Measurements from ENCODE around the gene CMPK1.
"Not testable (repeated sequence)": the region's sequence is repeated elsewhere in the genome, so short reads cannot be mapped to it uniquely, and the experiment has no call there.

CMPK1 gene

GRCh38 chr1:47330212-47330611 is 3.4 kb upstream of the CMPK1 start:
- no peak for TF ChIP-seq ZNF274 (IDR thresholded peaks at IDR 0.05; ENCODE audit: low read depth, low read length)
- no peak overlapping the region for H3K4me3 ChIP-seq (ENCODE audit: low read length)

- H3K4me3 ChIP-seq (ENCODE audit: low read length) = no peak overlapping the region
- no peak for TF ChIP-seq ZNF274 (IDR thresholded peaks at IDR 0.05; ENCODE audit: low read depth, low read length)
Measured at GRCh38 chr1:47331875-47332274, 1.7 kb upstream of the CMPK1 start.

GRCh38 chr1:47332779-47333577 is 612 bp upstream of the CMPK1 start:
- H3K4me3 ChIP-seq (ENCODE audit: low read length) = peak overlapping the region; percentile 92
- no peak for TF ChIP-seq ZNF274 (IDR thresholded peaks at IDR 0.05; ENCODE audit: low read depth, low read length)

- H3K4me3 ChIP-seq (ENCODE audit: low read length) = peak overlapping the region; percentile 92
- no peak for TF ChIP-seq ZNF274 (IDR thresholded peaks at IDR 0.05; ENCODE audit: low read depth, low read length)
Measured at GRCh38 chr1:47333922-47334764, 553 bp downstream of the CMPK1 start.

GRCh38 chr1:47334765-47335435 is 1.3 kb downstream of the CMPK1 start:
- TF ChIP-seq ZNF274 (IDR thresholded peaks at IDR 0.05; ENCODE audit: low read depth, low read length) = no peak
- H3K4me3 ChIP-seq (ENCODE audit: low read length) = peak overlapping the region; percentile 92

GRCh38 chr1:47337350-47337749 is 3.8 kb downstream of the CMPK1 start:
- no peak overlapping the region for H3K4me3 ChIP-seq (ENCODE audit: low read length)
- no peak for TF ChIP-seq ZNF274 (IDR thresholded peaks at IDR 0.05; ENCODE audit: low read depth, low read length)

GRCh38 chr1:47338249-47339077 is 4.9 kb downstream of the CMPK1 start:
- no peak for TF ChIP-seq ZNF274 (IDR thresholded peaks at IDR 0.05; ENCODE audit: low read depth, low read length)
- no peak overlapping the region for H3K4me3 ChIP-seq (ENCODE audit: low read length)

GRCh38 chr1:47340227-47340626 is 6.6 kb downstream of the CMPK1 start:
- no peak overlapping the region for H3K4me3 ChIP-seq (ENCODE audit: low read length)
- no peak for TF ChIP-seq ZNF274 (IDR thresholded peaks at IDR 0.05; ENCODE audit: low read depth, low read length)

- not testable (repeated sequence) for H3K4me3 ChIP-seq (ENCODE audit: low read length)
Measured at GRCh38 chr1:47346979-47347378, 13.4 kb downstream of the CMPK1 start.

- H3K4me3 ChIP-seq (ENCODE audit: low read length) = no peak overlapping the region
- no peak for TF ChIP-seq ZNF274 (IDR thresholded peaks at IDR 0.05; ENCODE audit: low read depth, low read length)
Measured at GRCh38 chr1:47347735-47348134, 14.1 kb downstream of the CMPK1 start.

- H3K4me3 ChIP-seq (ENCODE audit: low read length) = no peak overlapping the region
- TF ChIP-seq ZNF274 (IDR thresholded peaks at IDR 0.05; ENCODE audit: low read depth, low read length) = no peak
Measured at GRCh38 chr1:47348246-47348645, 14.7 kb downstream of the CMPK1 start.

GRCh38 chr1:47351305-47351704 is 17.7 kb downstream of the CMPK1 start:
- no peak overlapping the region for H3K4me3 ChIP-seq (ENCODE audit: low read length)
- TF ChIP-seq ZNF274 (IDR thresholded peaks at IDR 0.05; ENCODE audit: low read depth, low read length) = no peak

GRCh38 chr1:47361380-47361779 is 27.8 kb downstream of the CMPK1 start:
- H3K4me3 ChIP-seq (ENCODE audit: low read length) = no peak overlapping the region
- TF ChIP-seq ZNF274 (IDR thresholded peaks at IDR 0.05; ENCODE audit: low read depth, low read length) = no peak

GRCh38 chr1:47362828-47363227 is 29.2 kb downstream of the CMPK1 start:
- TF ChIP-seq ZNF274 (IDR thresholded peaks at IDR 0.05; ENCODE audit: low read depth, low read length) = no peak
- H3K4me3 ChIP-seq (ENCODE audit: low read length) = no peak overlapping the region
